ENCODE data around the gene ZNF445.

DNA sequence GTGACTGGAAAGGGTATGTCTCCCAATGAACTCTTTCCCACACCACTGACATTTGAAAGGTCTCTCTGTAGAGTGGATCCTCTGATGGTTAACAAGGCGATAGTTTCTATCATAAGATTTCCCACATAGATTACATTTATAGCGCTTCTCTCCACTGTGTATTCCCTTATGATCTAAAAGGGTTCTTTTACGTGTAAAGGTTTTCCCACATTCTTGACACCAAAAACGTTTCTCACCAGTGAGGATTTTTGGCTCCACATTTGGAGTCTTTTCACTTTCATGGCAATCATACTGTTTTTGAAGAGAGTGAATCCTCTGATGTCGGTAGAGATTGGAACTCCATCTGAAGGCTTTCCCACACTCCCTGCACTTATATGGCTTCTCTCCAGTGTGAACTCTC is 30.5 kb downstream of the ZNF445 start:
- TF ChIP-seq REST (IDR thresholded peaks at IDR 0.05; ENCODE audit: low read depth) = no peak
- TF ChIP-seq NFIC (IDR thresholded peaks at IDR 0.05) = no peak
- TF ChIP-seq EP300 (IDR thresholded peaks at IDR 0.05; ENCODE audit: borderline replicate concordance) = no peak
- no peak for TF ChIP-seq CEBPB (IDR thresholded peaks at IDR 0.05)
- TF ChIP-seq MAX (IDR thresholded peaks at IDR 0.05) = no peak
- no peak for TF ChIP-seq ZBTB7A (IDR thresholded peaks at IDR 0.05; ENCODE audit: low read depth)
- no peak for TF ChIP-seq TCF12 (IDR thresholded peaks at IDR 0.05; ENCODE audit: low read depth)
- TF ChIP-seq USF1 (IDR thresholded peaks at IDR 0.05) = no peak
- no peak for TF ChIP-seq RAD21 (IDR thresholded peaks at IDR 0.05; ENCODE audit: low read depth)
